ENCODE data around the gene SSTR3.
A peak's percentile ranks its signal among the peaks of the same experiment; 100 is the strongest.

The SSTR3 gene

DNA sequence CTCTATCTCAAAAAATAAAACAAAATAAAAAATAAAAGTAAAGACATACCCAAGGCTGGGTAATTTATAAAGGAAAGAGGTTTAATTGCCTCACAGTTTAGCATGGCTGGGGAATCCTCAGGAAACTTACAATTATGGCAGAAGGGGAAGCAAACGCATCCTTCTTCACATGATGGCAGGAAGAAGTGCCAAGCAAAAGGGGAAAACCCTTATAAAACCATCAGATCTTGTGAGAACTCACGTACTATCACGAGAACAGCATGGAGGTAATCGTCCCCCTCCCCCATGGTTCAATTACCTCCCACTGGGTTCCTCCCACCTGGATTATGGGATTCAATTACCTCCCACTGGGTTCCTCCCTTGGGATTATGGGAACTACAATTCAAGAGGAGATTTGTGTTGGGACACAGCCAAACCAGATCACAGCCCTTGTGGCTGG, 8.3 kb upstream of the SSTR3 start:
- no peak overlapping the region for H3K9ac ChIP-seq (ENCODE audit: low read length)
- no peaks in the 10 kb centered on the region for H4K20me1 ChIP-seq (ENCODE audit: insufficient read depth, low read length)
- TF ChIP-seq EZH2 (IDR thresholded peaks at IDR 0.05; ENCODE audit: borderline replicate concordance, low read length), result no peak
- no peak for TF ChIP-seq CTCF (IDR thresholded peaks at IDR 0.05; ENCODE audit: low read length)
- no peak overlapping the region for H2AFZ ChIP-seq (ENCODE audit: low read length)
- H3K79me2 ChIP-seq (ENCODE audit: insufficient read depth, low read length), result no peaks in the 10 kb centered on the region
- H3K4me1 ChIP-seq (ENCODE audit: insufficient read depth, low read length, severe bottlenecking), result peaks cover 27% of the 10 kb centered on the region
- no peak overlapping the region for H3K27ac ChIP-seq (ENCODE audit: low read depth, low read length, poor library complexity, severe bottlenecking)
- H3K9me3 ChIP-seq (ENCODE audit: low read length), result peaks cover 4% of the 10 kb centered on the region; the same call in 1 of the 2 replicates
- H3K4me2 ChIP-seq (ENCODE audit: low read length), result no peak overlapping the region
- H3F3A ChIP-seq (ENCODE audit: insufficient read depth, low read length), result 0 out of 2 replicates have a peak, but pooled peaks cover 8% of the 10 kb centered on the region
- no peaks in the 10 kb centered on the region for H3K27me3 ChIP-seq (ENCODE audit: insufficient read depth, low read length)
- H3K9me2 ChIP-seq (ENCODE audit: low read depth, low read length), result no peaks in the 10 kb centered on the region
- H3K36me3 ChIP-seq (ENCODE audit: insufficient read depth, low read length), result peaks cover 29% of the 10 kb centered on the region
- no peak overlapping the region for H3K4me3 ChIP-seq (ENCODE audit: low read depth, low read length, poor library complexity, severe bottlenecking)

DNA sequence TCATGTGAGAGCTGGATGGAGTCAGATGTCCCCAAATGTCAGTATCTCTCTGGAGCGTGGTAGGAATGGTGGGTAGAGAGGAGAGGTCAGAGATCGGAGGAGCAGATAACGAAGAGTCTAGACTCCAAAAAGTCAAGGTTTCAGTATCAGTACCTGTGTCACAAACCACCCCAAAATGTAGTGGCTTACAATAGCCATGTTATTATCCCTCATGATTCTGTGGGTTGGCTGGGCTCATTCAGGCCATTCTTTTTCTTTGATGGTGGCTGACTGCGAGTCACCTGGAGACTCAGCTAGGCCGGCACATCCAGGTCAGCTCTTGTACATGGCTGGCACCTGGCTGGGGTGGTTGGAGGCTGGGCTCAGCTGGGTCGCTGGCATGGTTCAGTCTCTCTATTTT, 7.3 kb upstream of the SSTR3 start:
- peak overlapping the region; percentile 65 for H3K4me2 ChIP-seq (ENCODE audit: low read length)
- no peaks in the 10 kb centered on the region for H3K27me3 ChIP-seq (ENCODE audit: insufficient read depth, low read length)
- peak overlapping the region; percentile 92 for H3K27ac ChIP-seq (ENCODE audit: low read depth, low read length, poor library complexity, severe bottlenecking)
- peak overlapping the region; percentile 60 for H3K9ac ChIP-seq (ENCODE audit: low read length)
- no peak for TF ChIP-seq EZH2 (IDR thresholded peaks at IDR 0.05; ENCODE audit: borderline replicate concordance, low read length)
- TF ChIP-seq CTCF (IDR thresholded peaks at IDR 0.05; ENCODE audit: low read length), result no peak
- H3K9me3 ChIP-seq (ENCODE audit: low read length), result peaks cover 4% of the 10 kb centered on the region; the same call in 1 of the 2 replicates
- H3K36me3 ChIP-seq (ENCODE audit: insufficient read depth, low read length), result peaks cover 18% of the 10 kb centered on the region
- H3K4me3 ChIP-seq (ENCODE audit: low read depth, low read length, poor library complexity, severe bottlenecking), result peak overlapping the region; percentile 35
- H3K79me2 ChIP-seq (ENCODE audit: insufficient read depth, low read length), result no peaks in the 10 kb centered on the region
- no peaks in the 10 kb centered on the region for H3K9me2 ChIP-seq (ENCODE audit: low read depth, low read length)
- no peak overlapping the region for H2AFZ ChIP-seq (ENCODE audit: low read length)
- 0 out of 2 replicates have a peak, but pooled peaks cover 8% of the 10 kb centered on the region for H3F3A ChIP-seq (ENCODE audit: insufficient read depth, low read length)
- H3K4me1 ChIP-seq (ENCODE audit: insufficient read depth, low read length, severe bottlenecking), result peaks cover 27% of the 10 kb centered on the region
- no peaks in the 10 kb centered on the region for H4K20me1 ChIP-seq (ENCODE audit: insufficient read depth, low read length)

DNA sequence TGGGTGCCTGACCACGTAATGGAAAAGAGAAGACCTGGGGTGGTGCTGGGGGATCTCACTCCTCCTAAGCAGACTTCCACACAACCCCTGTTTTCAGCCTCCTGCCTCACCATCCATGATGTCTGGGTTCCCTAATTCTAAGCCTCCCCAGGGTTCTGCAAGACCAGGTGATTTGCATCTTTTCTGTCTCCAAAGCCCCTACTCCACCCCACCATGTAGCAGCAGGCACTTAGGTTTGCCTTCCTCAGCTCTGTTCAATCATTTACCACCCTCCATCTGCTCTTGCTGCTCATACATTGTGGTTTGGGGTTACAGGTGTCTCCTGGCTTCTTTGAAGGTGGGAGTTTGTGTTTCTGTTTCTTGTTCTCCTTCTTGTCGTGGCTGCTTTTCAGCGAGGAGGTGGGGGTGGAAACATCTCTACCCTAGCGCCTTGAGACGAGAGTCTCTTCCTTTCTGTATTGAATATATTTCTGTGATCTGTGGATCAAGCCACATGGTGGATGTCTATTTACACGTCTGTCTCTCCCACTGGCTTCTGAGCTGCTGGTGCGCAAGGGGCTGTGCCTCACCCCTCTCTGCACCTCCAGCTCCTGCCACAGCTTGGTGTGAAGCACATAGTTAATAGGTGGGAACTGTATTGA, 6.6 kb upstream of the SSTR3 start:
- H3K4me2 ChIP-seq (ENCODE audit: low read length), result peak overlapping the region; percentile 65
- peaks cover 12% of the 10 kb centered on the region for H3K36me3 ChIP-seq (ENCODE audit: insufficient read depth, low read length)
- peaks cover 4% of the 10 kb centered on the region; the same call in 1 of the 2 replicates for H3K9me3 ChIP-seq (ENCODE audit: low read length)
- no peak for TF ChIP-seq CTCF (IDR thresholded peaks at IDR 0.05; ENCODE audit: low read length)
- TF ChIP-seq EZH2 (IDR thresholded peaks at IDR 0.05; ENCODE audit: borderline replicate concordance, low read length), result no peak
- peak overlapping the region; percentile 92 for H3K27ac ChIP-seq (ENCODE audit: low read depth, low read length, poor library complexity, severe bottlenecking)
- H3K79me2 ChIP-seq (ENCODE audit: insufficient read depth, low read length), result no peaks in the 10 kb centered on the region
- peak overlapping the region; percentile 35 for H3K4me3 ChIP-seq (ENCODE audit: low read depth, low read length, poor library complexity, severe bottlenecking)
- no peaks in the 10 kb centered on the region for H4K20me1 ChIP-seq (ENCODE audit: insufficient read depth, low read length)
- H3K9me2 ChIP-seq (ENCODE audit: low read depth, low read length), result no peaks in the 10 kb centered on the region
- peak overlapping the region; percentile 60 for H3K9ac ChIP-seq (ENCODE audit: low read length)
- H3K27me3 ChIP-seq (ENCODE audit: insufficient read depth, low read length), result no peaks in the 10 kb centered on the region
- 0 out of 2 replicates have a peak, but pooled peaks cover 4% of the 10 kb centered on the region for H3F3A ChIP-seq (ENCODE audit: insufficient read depth, low read length)
- no peak overlapping the region for H2AFZ ChIP-seq (ENCODE audit: low read length)
- H3K4me1 ChIP-seq (ENCODE audit: insufficient read depth, low read length, severe bottlenecking), result peaks cover 27% of the 10 kb centered on the region
